GM21786 (cell line): ENCODE results near the gene CDC42EP4.

Experiments used
- ATAC-seq: cut with Tn5 transposase; IDR thresholded peaks from one replicate; pipeline ENCODE4 v1.9.1; 2021; ENCODE audit not compliant: unreplicated experiment

Gene CDC42EP4

DNA sequence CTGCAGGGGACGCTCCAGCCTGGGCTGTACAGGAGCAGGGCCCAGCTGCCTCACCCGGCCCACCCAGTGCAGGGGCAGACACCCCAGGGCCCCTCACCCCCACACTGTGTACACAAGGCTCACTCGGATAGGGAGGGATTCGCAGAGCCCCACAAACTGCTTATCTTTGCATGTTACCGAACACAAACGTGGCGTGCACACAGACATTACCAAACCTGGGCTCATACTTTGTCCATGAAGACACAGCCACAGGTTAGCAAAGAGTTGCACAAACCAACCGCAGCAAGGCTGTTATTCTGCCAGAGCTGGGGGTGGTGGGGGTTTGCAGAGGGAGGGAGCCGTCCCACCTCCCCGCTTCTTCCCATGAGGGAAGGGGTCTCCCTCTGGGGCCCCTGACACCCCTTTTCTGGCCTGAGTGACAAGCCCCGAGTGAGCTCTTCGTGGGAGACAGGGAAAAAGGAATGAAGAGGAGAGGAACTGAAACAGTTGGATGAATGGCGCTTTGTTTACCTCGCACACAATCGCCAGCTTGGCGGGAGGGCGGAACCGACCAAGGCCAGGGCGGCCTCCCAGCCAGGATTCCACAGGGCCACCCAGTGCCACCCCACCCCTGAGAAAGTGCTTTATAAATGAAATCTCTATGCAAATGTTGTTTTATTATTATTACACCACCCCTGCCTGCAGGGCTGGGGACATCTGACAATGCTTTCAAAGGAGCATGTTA lies 49.7 kb downstream of the CDC42EP4 start:
- ATAC-seq, result no peak

- no peak for ATAC-seq
Measured at GRCh38 chr17:73261617-73261951, 50.2 kb downstream of the CDC42EP4 start, which contains the start of gene CPSF4L. CPSF4L (minus strand) TSS chr17:73261880; CDS start chr17:73261818, 62 bp downstream.

DNA sequence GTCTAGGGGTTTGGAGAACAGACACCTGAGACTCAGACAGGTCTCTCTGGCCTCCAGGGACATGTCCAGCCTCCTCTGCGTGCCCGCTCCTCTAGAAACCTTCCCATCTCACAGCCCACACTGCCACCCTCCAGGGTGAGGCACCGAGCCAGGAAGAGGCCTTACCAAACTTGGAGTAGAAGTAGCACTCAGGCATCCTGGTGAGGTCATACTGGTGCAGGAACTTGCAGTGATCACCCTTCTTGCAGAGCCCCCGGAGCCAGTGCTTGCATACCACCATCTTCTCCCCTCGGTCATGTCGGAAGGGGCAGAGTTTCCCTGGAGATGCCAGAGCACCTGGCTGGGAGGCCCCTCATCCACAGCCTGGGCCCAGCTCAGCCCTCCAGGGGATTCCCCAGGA lies 54.3 kb downstream of the CDC42EP4 start:
- ATAC-seq, result no peak

GRCh38 chr17:73256220-73256619 lies 55.6 kb downstream of the CDC42EP4 start:
- no peak for ATAC-seq

DNA sequence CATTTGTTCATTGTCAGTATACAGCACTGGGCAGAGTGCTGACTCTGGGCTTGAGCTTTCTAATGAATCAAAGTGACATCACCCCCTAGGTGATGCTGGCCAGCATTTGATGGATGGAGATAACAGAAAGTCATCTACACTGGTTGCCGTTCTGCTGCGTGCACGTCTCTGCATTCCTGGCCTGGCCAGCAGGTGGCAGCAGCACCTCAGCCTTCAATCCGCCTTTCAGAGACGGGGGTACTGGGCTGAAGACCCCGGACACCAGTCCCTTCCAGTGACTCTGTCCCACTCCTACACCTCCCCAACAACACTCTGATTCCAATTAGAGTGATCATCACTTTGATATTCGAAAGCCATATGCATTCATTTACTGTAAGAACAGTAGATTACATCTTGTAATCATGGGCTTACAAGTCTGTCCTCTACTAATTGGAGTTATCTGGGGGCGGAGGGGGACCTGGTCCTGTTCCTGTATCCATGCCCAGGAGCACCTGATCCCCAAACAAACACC lies 56.1 kb downstream of the CDC42EP4 start:
- ATAC-seq, result no peak

GRCh38 chr17:73251871-73252270 lies 59.9 kb downstream of the CDC42EP4 start:
- ATAC-seq, result no peak

DNA sequence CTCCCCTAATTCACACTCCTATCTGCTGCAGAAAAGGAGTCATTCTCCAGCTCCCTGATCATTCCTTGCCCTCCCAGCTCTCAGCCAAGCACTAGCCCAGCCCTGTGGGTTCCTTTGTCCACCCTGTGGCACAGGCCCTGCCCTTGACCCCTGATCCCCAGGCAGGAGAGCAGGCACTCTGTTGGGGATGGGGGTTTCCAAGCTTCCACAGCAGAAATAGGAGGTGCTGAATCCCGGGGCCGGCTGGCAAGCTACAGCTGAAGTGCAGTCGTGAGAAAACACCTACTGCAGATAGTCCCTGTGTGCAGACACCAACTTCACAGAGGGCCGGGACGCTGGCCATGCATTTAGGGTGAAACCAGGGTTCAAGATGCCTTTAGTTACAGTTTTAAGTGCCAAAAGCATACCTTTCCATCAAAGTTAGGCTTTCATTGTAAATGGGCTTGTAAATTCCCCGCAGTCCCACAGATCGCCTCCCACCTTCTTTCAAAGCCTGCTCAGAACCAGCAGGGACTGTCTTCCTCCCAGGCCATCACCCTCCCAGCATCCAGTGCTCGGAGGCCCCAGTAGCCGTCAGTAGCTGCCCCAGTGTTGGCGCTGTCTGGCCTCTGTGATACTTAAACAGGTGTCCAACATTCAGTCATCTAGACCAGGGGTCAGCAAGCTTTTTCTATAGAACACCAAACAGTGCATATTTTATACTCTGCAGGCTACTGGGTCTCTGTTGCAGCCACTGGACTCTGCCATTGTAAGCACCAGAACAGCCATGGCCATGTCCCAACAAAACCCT lies 60.8 kb downstream of the CDC42EP4 start:
- no peak for ATAC-seq

DNA sequence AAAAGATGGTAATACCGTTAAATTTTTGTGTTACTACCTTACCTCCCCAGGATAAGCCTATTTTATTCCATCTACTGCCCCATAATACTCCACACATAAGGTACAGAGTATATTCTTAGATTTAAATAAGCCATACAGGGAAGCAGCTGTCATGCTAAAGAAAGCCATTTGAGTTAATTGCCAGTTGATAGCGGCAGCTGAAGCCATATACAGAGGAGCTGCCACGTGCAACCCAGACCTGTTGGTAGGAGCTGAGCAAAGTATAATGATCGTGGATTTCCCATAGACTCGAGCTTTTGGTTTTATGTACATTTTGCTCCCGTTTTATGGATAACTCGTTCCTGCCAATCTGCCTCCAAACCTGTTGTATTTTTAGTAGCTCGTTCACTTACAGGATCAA lies 62.1 kb downstream of the CDC42EP4 start:
- ATAC-seq, result no peak

DNA sequence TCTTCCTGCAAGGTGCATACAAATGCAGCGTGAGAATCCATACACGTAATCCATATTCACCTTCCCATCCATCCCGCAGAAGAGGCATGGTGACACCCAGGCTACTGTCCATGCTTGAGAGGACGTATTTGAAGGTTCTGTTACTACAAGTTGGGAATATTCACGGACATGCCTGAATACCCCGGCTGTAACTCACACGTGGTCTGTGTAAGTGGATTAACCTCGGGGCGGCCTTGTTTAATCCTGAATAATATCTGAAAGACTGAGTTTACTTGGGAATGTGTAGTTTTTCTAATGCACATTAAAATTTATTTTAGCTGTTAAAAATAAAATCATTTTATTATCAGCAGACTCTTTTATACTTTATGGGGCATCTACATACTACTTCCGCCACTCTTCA lies 63.3 kb downstream of the CDC42EP4 start:
- no peak for ATAC-seq

GRCh38 chr17:73247726-73248125 lies 64.1 kb downstream of the CDC42EP4 start:
- ATAC-seq, result no peak

- ATAC-seq, result no peak
Measured at GRCh38 chr17:73240561-73240960, 71.2 kb downstream of the CDC42EP4 start.

GRCh38 chr17:73237714-73238113 lies 74.1 kb downstream of the CDC42EP4 start:
- ATAC-seq, result no peak

DNA sequence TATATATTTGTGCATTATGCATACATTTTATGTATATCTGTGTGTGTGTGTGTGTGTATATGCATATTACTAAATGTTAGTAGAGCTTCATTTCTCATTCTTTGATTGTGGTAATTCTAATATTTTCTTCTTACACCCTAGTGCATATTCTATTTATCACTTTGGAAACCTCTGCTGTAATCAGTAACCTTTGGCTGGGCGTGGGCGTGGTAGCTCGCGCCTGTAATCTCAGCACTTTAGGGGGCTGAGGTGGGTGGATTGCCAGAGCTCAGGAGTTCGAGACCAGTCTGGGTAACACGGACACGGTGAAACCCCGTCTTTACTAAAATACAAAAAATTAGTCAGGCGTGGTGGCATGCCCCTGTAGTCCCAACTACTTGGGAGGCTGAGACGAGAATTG lies 77.1 kb downstream of the CDC42EP4 start:
- no peak for ATAC-seq
